HEK293 (cell line): ENCODE results near the gene NOS1AP.

ENCODE experiments used
- CTCF ChIP-seq: fragments of 450-650 bp; formaldehyde crosslinking; IDR thresholded peaks from 2 replicates; pipeline ENCODE4 v1.5.1; 2016; ENCODE audit warnings: missing biosample characterization, missing genetic modification characterization
- YY1 ChIP-seq: fragments of 450-650 bp; formaldehyde crosslinking; IDR thresholded peaks from 2 replicates; pipeline ENCODE4 v1.5.1; 2018; ENCODE audit warnings: missing biosample characterization, missing genetic modification characterization
- ZNF335 ChIP-seq: fragments of 450-650 bp; formaldehyde crosslinking; conservative IDR thresholded peaks from 2 replicates; pipeline ENCODE4 v1.5.1; 2016; ENCODE audit warnings: missing biosample characterization, missing genetic modification characterization
- ZNF354C ChIP-seq: fragments of 450-650 bp; formaldehyde crosslinking; IDR thresholded peaks from 2 replicates; pipeline ENCODE4 v1.5.1; 2016; ENCODE audit warnings: missing biosample characterization, missing genetic modification characterization, low read depth, borderline replicate concordance
- ZNF394 ChIP-seq: fragments of 450-650 bp; formaldehyde crosslinking; IDR thresholded peaks from 2 replicates; pipeline ENCODE4 v1.5.1; 2016; ENCODE audit warnings: missing biosample characterization, missing genetic modification characterization, mild to moderate bottlenecking, moderate library complexity, borderline replicate concordance
- ZNF416 ChIP-seq: fragments of 450-650 bp; formaldehyde crosslinking; IDR thresholded peaks from 2 replicates; pipeline ENCODE4 v1.5.1; 2016; ENCODE audit warnings: missing biosample characterization, missing genetic modification characterization
- ZNF530 ChIP-seq: fragments of 450-650 bp; formaldehyde crosslinking; IDR thresholded peaks from 2 replicates; pipeline ENCODE4 v1.5.1; 2016; ENCODE audit warnings: low read depth, missing biosample characterization, missing genetic modification characterization
- ZNF704 ChIP-seq: fragments of 450-650 bp; formaldehyde crosslinking; IDR thresholded peaks from 2 replicates; pipeline ENCODE4 v1.5.1; 2016; ENCODE audit warnings: missing biosample characterization, missing genetic modification characterization

- TF ChIP-seq CTCF (tag by site-specific recombination) (no peak), ZNF704 (tag by site-specific recombination) (no peak), ZNF530 (tag by site-specific recombination) (no peak), ZNF335 (no peak), ZNF416 (tag by site-specific recombination) (no peak), ZNF394 (tag by site-specific recombination) (no peak), ZNF354C (tag by site-specific recombination) (no peak), YY1 (tag by site-specific recombination) (no peak)
Measured at GRCh38 chr1:162397943-162398560, 328.6 kb downstream of the NOS1AP start.
